ENCODE data around the gene TRHDE.
A peak's percentile ranks its signal among the peaks of the same experiment; 100 is the strongest.

Gene TRHDE

DNA sequence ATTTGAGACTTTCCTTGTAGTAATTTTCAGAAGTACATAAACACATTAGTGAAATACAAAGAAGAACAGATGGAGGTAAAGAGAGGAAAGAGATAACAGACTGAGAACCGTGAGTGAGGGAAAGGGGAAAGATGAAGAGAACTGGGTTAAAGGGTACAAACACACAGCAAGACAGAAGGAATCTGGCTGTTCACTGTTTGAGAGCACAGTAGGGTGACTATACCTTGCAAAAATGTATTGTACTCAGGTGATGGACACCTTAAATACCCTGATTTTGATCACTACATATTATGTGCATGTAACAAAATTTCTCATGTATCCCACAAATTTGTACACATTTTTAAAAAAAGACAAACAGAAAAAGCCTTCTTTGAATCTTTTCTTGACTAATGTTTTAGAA is 2.7 kb upstream of the TRHDE start (continued):
- TF ChIP-seq MEIS1 (CRISPR knock-in tag; IDR thresholded peaks at IDR 0.05; ENCODE audit: borderline replicate concordance) (no peak), ZFP41 (tag by site-specific recombination; IDR thresholded peaks at IDR 0.05; ENCODE audit: borderline replicate concordance) (no peak), ZBTB7A (tag by site-specific recombination; IDR thresholded peaks at IDR 0.05; ENCODE audit: low read depth) (no peak)

DNA sequence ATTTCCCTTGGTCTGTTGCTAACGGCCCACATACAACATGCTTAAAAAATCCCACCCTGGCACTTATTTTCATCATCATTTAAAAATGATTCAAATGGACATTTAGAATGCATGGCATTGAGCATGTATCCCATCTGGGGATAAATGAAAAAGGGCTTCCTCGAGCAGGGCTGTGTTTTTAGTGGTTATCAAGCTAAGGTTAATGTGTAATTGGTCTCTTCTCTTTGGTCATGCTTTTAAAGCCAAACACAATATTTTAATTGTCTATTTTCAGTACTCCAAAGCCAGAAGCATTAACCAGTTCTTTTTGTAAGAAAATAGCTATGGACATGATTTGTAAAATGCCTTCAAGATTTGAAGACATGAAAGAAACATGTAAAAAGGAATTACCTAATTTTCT is 1.9 kb upstream of the TRHDE start:
- no peak overlapping the region for H3K4me3 ChIP-seq (ENCODE audit: low read depth, low read length)
- no peaks in the 10 kb centered on the region for H3K36me3 ChIP-seq (ENCODE audit: control insufficient read depth in 2 of 2, insufficient read depth in 1 of 2, low read length in 2 of 2)
- POLR2A ChIA-PET = no interaction called here
- no peaks in the 10 kb centered on the region for H3K9me3 ChIP-seq (ENCODE audit: control insufficient read depth, insufficient read depth, low read depth, low read length)
- TF ChIP-seq, protein P1, sequence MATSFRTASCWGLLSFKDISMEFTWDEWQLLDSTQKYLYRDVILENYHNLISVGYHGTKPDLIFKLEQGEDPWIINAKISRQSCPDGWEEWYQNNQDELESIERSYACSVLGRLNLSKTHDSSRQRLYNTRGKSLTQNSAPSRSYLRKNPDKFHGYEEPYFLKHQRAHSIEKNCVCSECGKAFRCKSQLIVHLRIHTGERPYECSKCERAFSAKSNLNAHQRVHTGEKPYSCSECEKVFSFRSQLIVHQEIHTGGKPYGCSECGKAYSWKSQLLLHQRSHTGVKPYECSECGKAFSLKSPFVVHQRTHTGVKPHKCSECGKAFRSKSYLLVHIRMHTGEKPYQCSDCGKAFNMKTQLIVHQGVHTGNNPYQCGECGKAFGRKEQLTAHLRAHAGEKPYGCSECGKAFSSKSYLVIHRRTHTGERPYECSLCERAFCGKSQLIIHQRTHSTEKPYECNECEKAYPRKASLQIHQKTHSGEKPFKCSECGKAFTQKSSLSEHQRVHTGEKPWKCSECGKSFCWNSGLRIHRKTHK (tag by site-specific recombination; IDR thresholded peaks at IDR 0.05) = no peak
- no peak for TF ChIP-seq ZBTB48 (tag by site-specific recombination; IDR thresholded peaks at IDR 0.05)
- TF ChIP-seq KLF16 (tag by site-specific recombination; IDR thresholded peaks at IDR 0.05) = no peak
- TF ChIP-seq, protein P2, sequence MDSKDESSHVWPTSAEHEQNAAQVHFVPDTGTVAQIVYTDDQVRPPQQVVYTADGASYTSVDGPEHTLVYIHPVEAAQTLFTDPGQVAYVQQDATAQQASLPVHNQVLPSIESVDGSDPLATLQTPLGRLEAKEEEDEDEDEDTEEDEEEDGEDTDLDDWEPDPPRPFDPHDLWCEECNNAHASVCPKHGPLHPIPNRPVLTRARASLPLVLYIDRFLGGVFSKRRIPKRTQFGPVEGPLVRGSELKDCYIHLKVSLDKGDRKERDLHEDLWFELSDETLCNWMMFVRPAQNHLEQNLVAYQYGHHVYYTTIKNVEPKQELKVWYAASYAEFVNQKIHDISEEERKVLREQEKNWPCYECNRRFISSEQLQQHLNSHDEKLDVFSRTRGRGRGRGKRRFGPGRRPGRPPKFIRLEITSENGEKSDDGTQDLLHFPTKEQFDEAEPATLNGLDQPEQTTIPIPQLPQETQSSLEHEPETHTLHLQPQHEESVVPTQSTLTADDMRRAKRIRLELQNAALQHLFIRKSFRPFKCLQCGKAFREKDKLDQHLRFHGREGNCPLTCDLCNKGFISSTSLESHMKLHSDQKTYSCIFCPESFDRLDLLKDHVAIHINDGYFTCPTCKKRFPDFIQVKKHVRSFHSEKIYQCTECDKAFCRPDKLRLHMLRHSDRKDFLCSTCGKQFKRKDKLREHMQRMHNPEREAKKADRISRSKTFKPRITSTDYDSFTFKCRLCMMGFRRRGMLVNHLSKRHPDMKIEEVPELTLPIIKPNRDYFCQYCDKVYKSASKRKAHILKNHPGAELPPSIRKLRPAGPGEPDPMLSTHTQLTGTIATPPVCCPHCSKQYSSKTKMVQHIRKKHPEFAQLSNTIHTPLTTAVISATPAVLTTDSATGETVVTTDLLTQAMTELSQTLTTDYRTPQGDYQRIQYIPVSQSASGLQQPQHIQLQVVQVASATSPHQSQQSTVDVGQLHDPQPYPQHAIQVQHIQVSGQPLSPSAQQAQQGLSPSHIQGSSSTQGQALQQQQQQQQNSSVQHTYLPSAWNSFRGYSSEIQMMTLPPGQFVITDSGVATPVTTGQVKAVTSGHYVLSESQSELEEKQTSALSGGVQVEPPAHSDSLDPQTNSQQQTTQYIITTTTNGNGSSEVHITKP (tag by site-specific recombination; IDR thresholded peaks at IDR 0.05) = no peak
- TF ChIP-seq ZNF221 (tag by site-specific recombination; IDR thresholded peaks at IDR 0.05; ENCODE audit: borderline replicate concordance) = no peak
- no peak for TF ChIP-seq KLF9 (tag by site-specific recombination; IDR thresholded peaks at IDR 0.05; ENCODE audit: low read depth)
- TF ChIP-seq, protein P3, sequence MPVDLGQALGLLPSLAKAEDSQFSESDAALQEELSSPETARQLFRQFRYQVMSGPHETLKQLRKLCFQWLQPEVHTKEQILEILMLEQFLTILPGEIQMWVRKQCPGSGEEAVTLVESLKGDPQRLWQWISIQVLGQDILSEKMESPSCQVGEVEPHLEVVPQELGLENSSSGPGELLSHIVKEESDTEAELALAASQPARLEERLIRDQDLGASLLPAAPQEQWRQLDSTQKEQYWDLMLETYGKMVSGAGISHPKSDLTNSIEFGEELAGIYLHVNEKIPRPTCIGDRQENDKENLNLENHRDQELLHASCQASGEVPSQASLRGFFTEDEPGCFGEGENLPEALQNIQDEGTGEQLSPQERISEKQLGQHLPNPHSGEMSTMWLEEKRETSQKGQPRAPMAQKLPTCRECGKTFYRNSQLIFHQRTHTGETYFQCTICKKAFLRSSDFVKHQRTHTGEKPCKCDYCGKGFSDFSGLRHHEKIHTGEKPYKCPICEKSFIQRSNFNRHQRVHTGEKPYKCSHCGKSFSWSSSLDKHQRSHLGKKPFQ (tag by site-specific recombination; IDR thresholded peaks at IDR 0.05) = no peak
- no peak for TF ChIP-seq ZNF223 (tag by site-specific recombination; IDR thresholded peaks at IDR 0.05)
- TF ChIP-seq SP2 (tag by site-specific recombination; IDR thresholded peaks at IDR 0.05) = no peak
- CTCF ChIA-PET = interaction anchor here (0.9 kb wide), 1 partner anchor 491 kb away, joined by 3 read pairs; no protein-coding TSS in a partner anchor
- H3K27ac ChIP-seq (ENCODE audit: extremely low read depth, low read depth, low read length) = no peak overlapping the region
- H3K4me1 ChIP-seq (ENCODE audit: control insufficient read depth, insufficient read depth, low read length) = no peaks in the 10 kb centered on the region; the same call in 1 of the 2 replicates

DNA sequence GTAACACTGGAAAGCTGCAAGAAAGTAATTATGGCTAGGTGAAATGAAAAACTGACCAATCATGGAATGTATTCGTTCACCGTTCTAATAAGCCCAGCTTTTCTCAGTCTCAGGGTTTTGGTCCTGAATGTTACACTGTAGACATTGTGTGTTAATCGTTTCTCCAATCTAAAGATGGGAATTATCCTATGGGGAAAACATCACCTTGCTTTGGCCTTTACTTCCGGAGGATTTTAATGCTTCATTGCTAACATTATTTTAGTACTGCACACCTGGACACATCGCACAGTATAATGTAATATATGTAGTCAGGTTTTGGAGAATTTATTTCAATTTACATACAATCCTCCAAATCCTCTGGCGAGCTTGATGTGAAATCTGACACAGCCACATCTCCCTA is 1.2 kb upstream of the TRHDE start:
- Histone ChIP-seq H3K36me3 (ENCODE audit: control insufficient read depth in 2 of 2, insufficient read depth in 1 of 2, low read length in 2 of 2) (no peaks in the 10 kb centered on the region), H3K9me3 (ENCODE audit: control insufficient read depth, insufficient read depth, low read depth, low read length) (no peaks in the 10 kb centered on the region), H3K4me1 (ENCODE audit: control insufficient read depth, insufficient read depth, low read length) (no peaks in the 10 kb centered on the region; the same call in 1 of the 2 replicates), H3K27ac (ENCODE audit: extremely low read depth, low read depth, low read length) (no peak overlapping the region), H3K4me3 (ENCODE audit: low read depth, low read length) (0 out of 2 replicates have a peak overlapping the region, but pooled peaks have one; percentile 37)
- ChIA-PET POLR2A (no interaction called here), CTCF (no interaction called here)
- TF ChIP-seq ZIC2 (tag by site-specific recombination; IDR thresholded peaks at IDR 0.05) (no peak), GLI2 (tag by site-specific recombination; IDR thresholded peaks at IDR 0.05; ENCODE audit: borderline replicate concordance, low read depth) (no peak), ZNF629 (tag by site-specific recombination; IDR thresholded peaks at IDR 0.05) (no peak), GFI1B (tag by site-specific recombination; IDR thresholded peaks at IDR 0.05) (no peak), ZSCAN16 (tag by site-specific recombination; IDR thresholded peaks at IDR 0.05) (no peak)
- TF ChIP-seq, protein P4, sequence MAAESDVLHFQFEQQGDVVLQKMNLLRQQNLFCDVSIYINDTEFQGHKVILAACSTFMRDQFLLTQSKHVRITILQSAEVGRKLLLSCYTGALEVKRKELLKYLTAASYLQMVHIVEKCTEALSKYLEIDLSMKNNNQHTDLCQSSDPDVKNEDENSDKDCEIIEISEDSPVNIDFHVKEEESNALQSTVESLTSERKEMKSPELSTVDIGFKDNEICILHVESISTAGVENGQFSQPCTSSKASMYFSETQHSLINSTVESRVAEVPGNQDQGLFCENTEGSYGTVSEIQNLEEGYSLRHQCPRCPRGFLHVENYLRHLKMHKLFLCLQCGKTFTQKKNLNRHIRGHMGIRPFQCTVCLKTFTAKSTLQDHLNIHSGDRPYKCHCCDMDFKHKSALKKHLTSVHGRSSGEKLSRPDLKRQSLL (tag by site-specific recombination; IDR thresholded peaks at IDR 0.05) = no peak
- TF ChIP-seq, protein P5, sequence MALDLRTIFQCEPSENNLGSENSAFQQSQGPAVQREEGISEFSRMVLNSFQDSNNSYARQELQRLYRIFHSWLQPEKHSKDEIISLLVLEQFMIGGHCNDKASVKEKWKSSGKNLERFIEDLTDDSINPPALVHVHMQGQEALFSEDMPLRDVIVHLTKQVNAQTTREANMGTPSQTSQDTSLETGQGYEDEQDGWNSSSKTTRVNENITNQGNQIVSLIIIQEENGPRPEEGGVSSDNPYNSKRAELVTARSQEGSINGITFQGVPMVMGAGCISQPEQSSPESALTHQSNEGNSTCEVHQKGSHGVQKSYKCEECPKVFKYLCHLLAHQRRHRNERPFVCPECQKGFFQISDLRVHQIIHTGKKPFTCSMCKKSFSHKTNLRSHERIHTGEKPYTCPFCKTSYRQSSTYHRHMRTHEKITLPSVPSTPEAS (tag by site-specific recombination; IDR thresholded peaks at IDR 0.05) = no peak
- TF ChIP-seq, protein P6, sequence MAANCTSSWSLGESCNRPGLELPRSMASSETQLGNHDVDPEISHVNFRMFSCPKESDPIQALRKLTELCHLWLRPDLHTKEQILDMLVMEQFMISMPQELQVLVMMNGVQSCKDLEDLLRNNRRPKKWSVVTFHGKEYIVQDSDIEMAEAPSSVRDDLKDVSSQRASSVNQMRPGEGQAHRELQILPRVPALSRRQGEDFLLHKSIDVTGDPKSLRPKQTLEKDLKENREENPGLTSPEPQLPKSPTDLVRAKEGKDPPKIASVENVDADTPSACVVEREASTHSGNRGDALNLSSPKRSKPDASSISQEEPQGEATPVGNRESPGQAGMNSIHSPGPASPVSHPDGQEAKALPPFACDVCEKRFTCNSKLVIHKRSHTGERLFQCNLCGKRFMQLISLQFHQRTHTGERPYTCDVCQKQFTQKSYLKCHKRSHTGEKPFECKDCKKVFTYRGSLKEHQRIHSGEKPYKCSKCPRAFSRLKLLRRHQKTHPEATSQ (tag by site-specific recombination; IDR thresholded peaks at IDR 0.05) = no peak
